Ishikawa (cell line): ENCODE data around the gene GINS2.

Experiments
- CEBPB ChIP-seq: IDR thresholded peaks from 2 replicates; pipeline ENCODE4 v1.6.1; 2012
- CREB1 ChIP-seq: IDR thresholded peaks from 2 replicates; pipeline ENCODE4 v1.6.1; 2012; ENCODE audit warnings: low read depth
- EP300 ChIP-seq: IDR thresholded peaks from 2 replicates; pipeline ENCODE4 v1.6.1; 2012; ENCODE audit warnings: borderline replicate concordance
- FOXM1 ChIP-seq: IDR thresholded peaks from 2 replicates; pipeline ENCODE4 v1.6.1; 2012; ENCODE audit warnings: low read depth, borderline replicate concordance
- NFIC ChIP-seq: IDR thresholded peaks from 2 replicates; pipeline ENCODE4 v1.6.1; 2012
- RAD21 ChIP-seq: IDR thresholded peaks from 2 replicates; pipeline ENCODE4 v1.6.1; 2012; ENCODE audit warnings: low read depth
- TAF1 ChIP-seq: IDR thresholded peaks from 2 replicates; pipeline ENCODE4 v1.6.1; 2012; ENCODE audit warnings: low read depth, mild to moderate bottlenecking
- TEAD4 ChIP-seq: IDR thresholded peaks from 2 replicates; pipeline ENCODE4 v1.6.1; 2012
- TF ChIP-seq, protein P1 (sequence below): IDR thresholded peaks from 2 replicates; pipeline ENCODE4 v1.6.1; 2012
- TF ChIP-seq, protein P2 (sequence below): IDR thresholded peaks from 2 replicates; pipeline ENCODE4 v1.6.1; 2012

GRCh38 chr16:85698459-85698891, 9.7 kb upstream of the GINS2 start:
- TF ChIP-seq, protein P1, sequence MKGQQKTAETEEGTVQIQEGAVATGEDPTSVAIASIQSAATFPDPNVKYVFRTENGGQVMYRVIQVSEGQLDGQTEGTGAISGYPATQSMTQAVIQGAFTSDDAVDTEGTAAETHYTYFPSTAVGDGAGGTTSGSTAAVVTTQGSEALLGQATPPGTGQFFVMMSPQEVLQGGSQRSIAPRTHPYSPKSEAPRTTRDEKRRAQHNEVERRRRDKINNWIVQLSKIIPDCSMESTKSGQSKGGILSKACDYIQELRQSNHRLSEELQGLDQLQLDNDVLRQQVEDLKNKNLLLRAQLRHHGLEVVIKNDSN = no peak
- TF ChIP-seq NFIC (no peak), EP300 (no peak), RAD21 (no peak), TAF1 (no peak), CREB1 (no peak), FOXM1 (no peak), CEBPB (no peak), TEAD4 (no peak)
- TF ChIP-seq, protein P2, sequence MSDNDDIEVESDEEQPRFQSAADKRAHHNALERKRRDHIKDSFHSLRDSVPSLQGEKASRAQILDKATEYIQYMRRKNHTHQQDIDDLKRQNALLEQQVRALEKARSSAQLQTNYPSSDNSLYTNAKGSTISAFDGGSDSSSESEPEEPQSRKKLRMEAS = no peak
